ENCODE data around the gene COA8. TPM values are rescaled to one million over a fixed set of nuclear protein-coding genes. Genes with fewer than 3 reads are reported as not detected.
A peak's percentile ranks its signal among the peaks of the same experiment; 100 is the strongest.

The COA8 gene
- total and polyA plus RNA-seq, 3 donors from 2014 or later = 28.9 to 152 (median 68.7) TPM

DNA sequence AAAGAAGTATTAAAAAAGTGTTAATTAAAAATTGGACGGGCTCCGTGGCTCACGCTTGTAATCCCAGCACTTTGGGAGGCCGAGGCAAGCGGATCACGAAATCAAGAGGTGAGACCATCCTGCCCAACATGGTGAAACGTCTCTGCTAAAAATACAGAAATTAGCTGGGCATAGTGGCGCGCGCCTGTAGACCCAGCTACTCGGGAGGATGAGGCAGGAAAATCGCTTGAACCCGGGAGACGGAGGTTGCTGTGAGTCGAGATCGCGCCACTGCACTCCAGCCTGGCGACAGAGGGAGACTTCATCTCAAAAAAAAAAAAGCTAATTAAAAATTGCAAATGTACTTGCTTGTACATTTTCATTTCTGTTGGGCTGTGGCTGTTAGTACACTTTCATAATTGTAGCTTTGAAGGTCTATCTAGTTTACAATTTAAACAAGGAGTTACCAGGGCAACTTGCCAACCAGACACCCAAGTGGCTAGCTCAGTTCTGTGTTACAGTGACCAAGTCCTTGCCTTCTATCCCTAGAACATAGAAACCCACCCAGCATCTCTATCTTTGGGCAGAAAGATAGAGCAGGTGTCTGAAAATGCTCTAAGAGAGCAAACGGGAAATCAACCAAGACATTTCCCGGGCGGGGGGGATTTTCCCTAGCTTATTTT, 1.2 kb downstream of the COA8 start:
- Histone ChIP-seq H3K4me1 (peaks cover 36% of the 10 kb centered on the region), H3K9me3 (no peaks in the 10 kb centered on the region), H3K27me3 (no peaks in the 10 kb centered on the region), H3K27ac (peak overlapping the region in 1 of 2 donors; percentile 95), H3K4me3 (peak overlapping the region; percentile 99), H3K36me3 (ENCODE audit: low read depth, missing control alignments) (no peaks in the 10 kb centered on the region)
- TF ChIP-seq POLR2A (IDR thresholded peaks at IDR 0.05) = no peak
- TF ChIP-seq, protein P1, sequence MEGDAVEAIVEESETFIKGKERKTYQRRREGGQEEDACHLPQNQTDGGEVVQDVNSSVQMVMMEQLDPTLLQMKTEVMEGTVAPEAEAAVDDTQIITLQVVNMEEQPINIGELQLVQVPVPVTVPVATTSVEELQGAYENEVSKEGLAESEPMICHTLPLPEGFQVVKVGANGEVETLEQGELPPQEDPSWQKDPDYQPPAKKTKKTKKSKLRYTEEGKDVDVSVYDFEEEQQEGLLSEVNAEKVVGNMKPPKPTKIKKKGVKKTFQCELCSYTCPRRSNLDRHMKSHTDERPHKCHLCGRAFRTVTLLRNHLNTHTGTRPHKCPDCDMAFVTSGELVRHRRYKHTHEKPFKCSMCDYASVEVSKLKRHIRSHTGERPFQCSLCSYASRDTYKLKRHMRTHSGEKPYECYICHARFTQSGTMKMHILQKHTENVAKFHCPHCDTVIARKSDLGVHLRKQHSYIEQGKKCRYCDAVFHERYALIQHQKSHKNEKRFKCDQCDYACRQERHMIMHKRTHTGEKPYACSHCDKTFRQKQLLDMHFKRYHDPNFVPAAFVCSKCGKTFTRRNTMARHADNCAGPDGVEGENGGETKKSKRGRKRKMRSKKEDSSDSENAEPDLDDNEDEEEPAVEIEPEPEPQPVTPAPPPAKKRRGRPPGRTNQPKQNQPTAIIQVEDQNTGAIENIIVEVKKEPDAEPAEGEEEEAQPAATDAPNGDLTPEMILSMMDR (IDR thresholded peaks at IDR 0.05) = no peak
- 33 to 39% methylated on average over 21 of the region's 21 CpGs for WGBS, 2 donors
- intact Hi-C loops (cut with DNase I; ENCODE audit: low total_unique reads) = no loop called here
- DNase-seq = no peak

- Histone ChIP-seq H3K36me3 (ENCODE audit: low read depth, missing control alignments) (no peaks in the 10 kb centered on the region), H3K4me3 (no peak overlapping the region), H3K27ac (no peak overlapping the region), H3K9me3 (no peaks in the 10 kb centered on the region), H3K4me1 (peaks cover 8% of the 10 kb centered on the region), H3K27me3 (no peaks in the 10 kb centered on the region)
- intact Hi-C loops (cut with DNase I; ENCODE audit: low total_unique reads) = no loop called here
- 57 to 75% methylated on average over 6 to 8 of the region's 8 CpGs for whole genome bisulfite sequencing, 2 donors
- TF ChIP-seq, protein P1 (IDR thresholded peaks at IDR 0.05) = no peak
- no peak for TF ChIP-seq POLR2A (IDR thresholded peaks at IDR 0.05)
- DNase-seq = no peak
Observed at GRCh38 chr14:103568952-103569351, 6.2 kb downstream of the COA8 start.

DNA sequence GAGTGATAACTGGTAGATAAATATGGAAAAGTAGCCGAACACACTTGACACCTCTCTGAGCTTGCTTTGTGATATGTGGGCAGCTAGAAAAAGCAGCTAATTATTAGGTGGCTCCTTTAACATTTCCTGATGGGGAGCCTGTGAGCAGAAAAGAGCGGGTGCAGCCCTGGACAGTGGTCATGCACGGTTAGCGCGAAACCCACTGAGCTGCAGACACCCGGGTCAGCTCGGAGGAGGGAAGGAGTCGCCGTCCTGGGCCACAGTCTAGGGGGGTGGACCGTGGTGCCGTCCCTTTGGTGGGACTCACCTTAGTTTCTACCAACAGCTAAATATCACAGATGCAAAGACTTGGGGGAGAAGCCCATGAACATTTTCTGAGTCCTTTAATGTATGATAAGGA, 6.6 kb downstream of the COA8 start:
- DNase-seq = no peak
- WGBS, 2 donors = 64 to 73% methylated on average over 9 to 11 of the region's 11 CpGs
- no peaks in the 10 kb centered on the region for H3K36me3 ChIP-seq (ENCODE audit: low read depth, missing control alignments)
- intact Hi-C loops (cut with DNase I; ENCODE audit: low total_unique reads) = no loop called here
- no peaks in the 10 kb centered on the region for H3K27me3 ChIP-seq
- H3K4me3 ChIP-seq = no peak overlapping the region
- peaks cover 3% of the 10 kb centered on the region for H3K4me1 ChIP-seq
- TF ChIP-seq, protein P1 (IDR thresholded peaks at IDR 0.05) = no peak
- no peak for TF ChIP-seq POLR2A (IDR thresholded peaks at IDR 0.05)
- no peak overlapping the region for H3K27ac ChIP-seq
- H3K9me3 ChIP-seq = no peaks in the 10 kb centered on the region

DNA sequence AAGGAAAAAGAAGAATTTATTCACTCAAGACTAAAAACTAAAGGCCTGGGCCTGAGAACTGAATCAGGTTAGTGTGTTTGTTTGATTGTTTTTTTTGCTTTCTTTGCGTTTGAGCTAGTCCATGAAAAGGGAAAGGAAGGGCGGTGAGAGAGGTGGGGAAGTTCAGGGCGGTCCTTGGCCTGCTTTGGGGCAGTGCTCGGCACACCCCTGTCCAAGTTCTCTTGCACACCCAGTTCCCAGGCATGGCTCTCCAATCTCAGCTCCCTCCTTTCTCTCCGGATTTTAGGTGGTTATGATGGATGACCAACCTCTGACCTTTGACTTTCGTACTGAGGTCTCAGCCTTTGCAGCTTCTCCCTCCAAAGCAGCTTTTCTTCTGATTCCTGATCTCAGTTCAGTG, 11.3 kb downstream of the COA8 start:
- Histone ChIP-seq H3K27ac (no peak overlapping the region), H3K4me1 (peaks cover 12% of the 10 kb centered on the region), H3K27me3 (no peaks in the 10 kb centered on the region), H3K36me3 (ENCODE audit: low read depth, missing control alignments) (no peaks in the 10 kb centered on the region), H3K4me3 (no peak overlapping the region), H3K9me3 (no peaks in the 10 kb centered on the region)
- 58 to 60% methylated on average over 6 of the region's 6 CpGs for WGBS, 2 donors
- TF ChIP-seq POLR2A (IDR thresholded peaks at IDR 0.05) = no peak
- TF ChIP-seq, protein P1 (IDR thresholded peaks at IDR 0.05) = no peak
- intact Hi-C loops (cut with DNase I; ENCODE audit: low total_unique reads) = no loop called here
- no peak for DNase-seq

DNA sequence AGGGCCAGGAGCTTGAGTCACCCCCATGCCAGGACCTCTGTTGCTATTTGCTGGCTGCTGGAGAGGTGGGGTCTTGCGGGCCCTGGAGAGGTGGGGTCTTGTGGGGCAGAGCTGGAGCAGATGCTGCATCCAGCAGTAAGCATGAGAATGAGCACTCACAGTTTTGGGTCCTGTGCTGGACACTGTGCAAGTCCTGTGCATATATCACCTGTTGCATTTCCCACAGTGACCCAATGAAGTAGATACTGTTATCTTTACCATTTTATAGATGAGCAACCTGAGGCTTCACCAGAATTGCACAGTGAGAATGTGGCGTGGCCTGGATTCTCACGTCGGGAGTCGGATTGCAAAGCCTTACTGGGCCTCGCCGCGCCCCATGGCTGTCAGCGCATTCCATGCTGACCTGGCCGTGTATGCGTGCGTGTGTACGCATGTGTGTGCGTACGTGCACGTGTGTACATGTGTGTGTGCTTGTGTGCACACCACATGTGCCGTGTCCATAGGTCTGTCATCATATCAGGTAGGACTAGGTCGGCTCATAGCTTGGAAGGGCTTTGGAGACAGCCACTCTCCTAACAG, 12.0 kb downstream of the COA8 start:
- H3K9me3 ChIP-seq = no peaks in the 10 kb centered on the region
- H3K27me3 ChIP-seq = no peaks in the 10 kb centered on the region
- TF ChIP-seq, protein P1 (IDR thresholded peaks at IDR 0.05) = no peak
- no peak for TF ChIP-seq POLR2A (IDR thresholded peaks at IDR 0.05)
- 86 to 93% methylated on average over 18 of the region's 18 CpGs for WGBS, 2 donors
- intact Hi-C loops (cut with DNase I; ENCODE audit: low total_unique reads) = no loop called here
- no peak overlapping the region for H3K4me3 ChIP-seq
- H3K4me1 ChIP-seq = peaks cover 12% of the 10 kb centered on the region
- no peak for DNase-seq
- no peak overlapping the region for H3K27ac ChIP-seq
- H3K36me3 ChIP-seq (ENCODE audit: low read depth, missing control alignments) = no peaks in the 10 kb centered on the region

Measured in testis (tissue), 3 donors.